Neural crest cell (in vitro differentiated cells): ENCODE measurements around the gene MPZL3. TPM values are rescaled to one million over a fixed set of nuclear protein-coding genes. Genes with fewer than 3 reads are reported as not detected.

Experiments
- DNase-seq: peaks from one replicate; pipeline ENCODE4 v3.0.0; 2021; ENCODE audit warnings: low read depth, mixed read lengths, low spot score
- H3K27ac Mint-ChIP-seq: one replicate; pipeline ENCODE4 v1.8.0; 2021; ENCODE audit warnings: mild to moderate bottlenecking, mixed read lengths; ENCODE audit not compliant: unreplicated experiment
- H3K27me3 Mint-ChIP-seq: 2 replicates; pipeline ENCODE4 v1.8.0; 2021; ENCODE audit warnings: low read depth, mild to moderate bottlenecking, mixed read lengths
- H3K36me3 Mint-ChIP-seq: 2 replicates; pipeline ENCODE4 v1.8.0; 2021; ENCODE audit warnings: low read depth, mild to moderate bottlenecking, mixed read lengths
- H3K4me1 Mint-ChIP-seq: 2 replicates; pipeline ENCODE4 v1.8.0; 2021; ENCODE audit warnings: mixed read lengths
- H3K4me3 Mint-ChIP-seq: one replicate; pipeline ENCODE4 v1.8.0; 2021; ENCODE audit warnings: mild to moderate bottlenecking, mixed read lengths
- H3K9me3 Mint-ChIP-seq: 2 replicates; pipeline ENCODE4 v1.8.0; 2021; ENCODE audit warnings: mixed read lengths
- total RNA-seq: library from RNA; stranded (reverse); gene quantifications from 2 replicates; pipeline ENCODE4 v1.2.1, GENCODE V29; 2021
- TF ChIP-seq, protein P1 (sequence below): fragments of 200-600 bp; sonication (generic); conservative IDR thresholded peaks from 2 replicates; pipeline ENCODE4 v1.5.0; 2021; ENCODE audit warnings: antibody characterized with exemption, mild to moderate bottlenecking

Gene MPZL3
- total RNA-seq, 1 donor from 2014 or later: 0.35 TPM

DNA sequence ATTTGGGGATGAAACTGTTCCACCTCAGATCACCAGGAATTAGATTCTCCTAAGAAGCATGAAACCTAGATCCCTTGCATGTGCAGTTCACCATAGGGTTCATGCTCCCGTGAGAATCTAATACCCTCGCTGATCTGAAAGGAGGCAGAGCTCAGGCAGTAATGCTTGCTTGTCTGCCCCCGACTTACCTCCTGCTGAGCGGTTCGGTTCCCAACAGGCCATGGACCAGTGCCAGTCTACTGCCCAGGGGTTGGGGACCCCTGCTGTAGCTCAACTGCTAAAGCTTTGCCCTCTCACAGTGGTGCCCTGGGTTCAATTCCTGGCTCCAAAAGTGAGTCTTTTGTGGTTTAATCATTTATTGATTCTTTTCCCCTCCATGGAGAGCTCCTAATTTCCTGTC is 30.7 kb downstream of the MPZL3 start:
- TF ChIP-seq, protein P1, sequence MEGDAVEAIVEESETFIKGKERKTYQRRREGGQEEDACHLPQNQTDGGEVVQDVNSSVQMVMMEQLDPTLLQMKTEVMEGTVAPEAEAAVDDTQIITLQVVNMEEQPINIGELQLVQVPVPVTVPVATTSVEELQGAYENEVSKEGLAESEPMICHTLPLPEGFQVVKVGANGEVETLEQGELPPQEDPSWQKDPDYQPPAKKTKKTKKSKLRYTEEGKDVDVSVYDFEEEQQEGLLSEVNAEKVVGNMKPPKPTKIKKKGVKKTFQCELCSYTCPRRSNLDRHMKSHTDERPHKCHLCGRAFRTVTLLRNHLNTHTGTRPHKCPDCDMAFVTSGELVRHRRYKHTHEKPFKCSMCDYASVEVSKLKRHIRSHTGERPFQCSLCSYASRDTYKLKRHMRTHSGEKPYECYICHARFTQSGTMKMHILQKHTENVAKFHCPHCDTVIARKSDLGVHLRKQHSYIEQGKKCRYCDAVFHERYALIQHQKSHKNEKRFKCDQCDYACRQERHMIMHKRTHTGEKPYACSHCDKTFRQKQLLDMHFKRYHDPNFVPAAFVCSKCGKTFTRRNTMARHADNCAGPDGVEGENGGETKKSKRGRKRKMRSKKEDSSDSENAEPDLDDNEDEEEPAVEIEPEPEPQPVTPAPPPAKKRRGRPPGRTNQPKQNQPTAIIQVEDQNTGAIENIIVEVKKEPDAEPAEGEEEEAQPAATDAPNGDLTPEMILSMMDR: no peak
- no peaks in the 10 kb centered on the region for H3K36me3 Mint-ChIP-seq

GRCh38 chr11:118219732-118220131 is 32.4 kb downstream of the MPZL3 start:
- no peak overlapping the region for H3K27ac Mint-ChIP-seq
- no peaks in the 10 kb centered on the region for H3K36me3 Mint-ChIP-seq
- H3K4me3 Mint-ChIP-seq: no peak overlapping the region
- peaks cover 72% of the 10 kb centered on the region for H3K27me3 Mint-ChIP-seq
- H3K9me3 Mint-ChIP-seq: peaks cover under 1% of the 10 kb centered on the region
- no peak for DNase-seq
- H3K4me1 Mint-ChIP-seq: no peaks in the 10 kb centered on the region
- TF ChIP-seq, protein P1: no peak

More for the DNA sequence above, 30.7 kb downstream of the MPZL3 start:
- Mint-ChIP-seq H3K27me3 (peaks cover 80% of the 10 kb centered on the region), H3K4me1 (no peaks in the 10 kb centered on the region), H3K27ac (no peak overlapping the region), H3K9me3 (no peaks in the 10 kb centered on the region), H3K4me3 (no peak overlapping the region)
- no peak for DNase-seq

GRCh38 chr11:118219244-118219643 is 32.9 kb downstream of the MPZL3 start:
- TF ChIP-seq, protein P1: no peak
- no peak overlapping the region for H3K27ac Mint-ChIP-seq
- DNase-seq: no peak
- H3K4me1 Mint-ChIP-seq: no peaks in the 10 kb centered on the region
- H3K4me3 Mint-ChIP-seq: no peak overlapping the region
- H3K36me3 Mint-ChIP-seq: no peaks in the 10 kb centered on the region
- peaks cover 73% of the 10 kb centered on the region for H3K27me3 Mint-ChIP-seq
- H3K9me3 Mint-ChIP-seq: peaks cover 4% of the 10 kb centered on the region

- no peak for DNase-seq
- H3K9me3 Mint-ChIP-seq: peaks cover 4% of the 10 kb centered on the region
- H3K27ac Mint-ChIP-seq: no peak overlapping the region
- peaks cover 74% of the 10 kb centered on the region for H3K27me3 Mint-ChIP-seq
- no peaks in the 10 kb centered on the region for H3K36me3 Mint-ChIP-seq
- H3K4me1 Mint-ChIP-seq: peaks cover 5% of the 10 kb centered on the region
- TF ChIP-seq, protein P1: no peak
- no peak overlapping the region for H3K4me3 Mint-ChIP-seq
Observed at GRCh38 chr11:118217575-118217974, 34.6 kb downstream of the MPZL3 start.

DNA sequence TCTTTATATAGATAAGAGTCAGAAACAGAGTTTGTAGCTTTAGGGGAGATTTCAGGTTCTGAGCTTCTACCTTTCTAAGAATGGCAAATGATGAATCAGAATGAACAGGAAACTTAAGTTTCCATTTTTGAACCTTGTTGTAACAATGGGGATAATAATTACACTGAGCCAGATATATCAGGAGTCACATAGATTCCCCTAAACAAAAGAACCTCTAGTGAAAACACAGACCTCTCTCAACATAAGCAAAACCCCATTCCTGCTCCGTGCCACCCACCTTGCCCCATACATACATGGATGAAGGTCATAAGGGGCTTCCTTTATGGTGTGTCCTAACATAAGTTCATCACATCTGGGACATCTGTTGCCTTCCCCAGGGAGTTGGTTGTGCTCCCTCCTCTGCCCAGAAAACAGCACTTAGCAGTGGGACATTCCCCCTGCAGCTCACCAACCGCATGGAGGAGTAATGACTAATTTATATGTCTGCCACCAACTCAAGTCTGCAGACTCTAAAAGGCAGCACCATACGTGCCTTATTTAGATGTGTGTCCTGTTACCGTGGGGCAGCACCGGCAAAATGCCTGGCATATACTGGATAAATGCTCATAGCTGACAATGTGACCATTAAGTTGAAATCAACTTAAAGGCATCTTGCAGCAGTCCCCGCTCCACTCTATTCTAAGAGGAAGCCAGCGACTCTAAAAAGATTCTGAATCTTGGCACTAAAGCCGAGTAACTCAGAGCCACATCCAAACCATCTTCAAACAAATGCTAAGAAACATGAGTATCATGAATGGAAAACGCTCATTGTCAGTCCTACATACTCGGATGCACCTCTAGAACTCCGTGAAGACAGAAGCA is 35.3 kb downstream of the MPZL3 start:
- Mint-ChIP-seq H3K27me3 (peaks cover 74% of the 10 kb centered on the region), H3K4me1 (peaks cover 5% of the 10 kb centered on the region), H3K9me3 (peaks cover 4% of the 10 kb centered on the region), H3K27ac (no peak overlapping the region), H3K4me3 (no peak overlapping the region), H3K36me3 (no peaks in the 10 kb centered on the region)
- TF ChIP-seq, protein P1: no peak
- DNase-seq: no peak
